Neural cell (in vitro differentiated cells): Measurements from ENCODE around the gene SNPH. TPM values are rescaled to one million over a fixed set of nuclear protein-coding genes. Genes with fewer than 3 reads are reported as not detected.

Experiments
- H2AFZ ChIP-seq: fragments of 200-600, 300-800 bp; sonication (generic), shearing (Covaris generic); 2 replicates; pipeline ENCODE4 v1.6.0; 2014; ENCODE audit warnings: low read depth, mild to moderate bottlenecking, antibody characterized with exemption, low read length, moderate library complexity
- H3F3A ChIP-seq: fragments of 200-600 bp; shearing (Covaris generic); 2 replicates; pipeline ENCODE4 v1.6.1; 2016; ENCODE audit warnings: mild to moderate bottlenecking, moderate library complexity, mixed read lengths, antibody characterized with exemption, low read length; ENCODE audit not compliant: insufficient read depth, poor library complexity, severe bottlenecking
- H3K27ac ChIP-seq: fragments of 200-600, 300-800 bp; sonication (generic), shearing (Covaris generic); 2 replicates; pipeline ENCODE4 v1.5.1; 2014; ENCODE audit warnings: mild to moderate bottlenecking, low read length, moderate library complexity
- H3K27me3 ChIP-seq: fragments of 300-800, 200-600 bp; sonication (generic), shearing (Covaris generic); 2 replicates; pipeline ENCODE4 v1.6.0; 2014; ENCODE audit warnings: mild to moderate bottlenecking, low read depth, low read length, moderate library complexity; ENCODE audit not compliant: insufficient read depth
- H3K36me3 ChIP-seq: fragments of 300-800, 200-600 bp; sonication (generic), shearing (Covaris generic); 2 replicates; pipeline ENCODE4 v1.5.1; 2014; ENCODE audit warnings: mild to moderate bottlenecking, antibody characterized with exemption, low read length, moderate library complexity; ENCODE audit not compliant: insufficient read depth
- H3K4me2 ChIP-seq: fragments of 300-800, 200-600 bp; sonication (generic), shearing (Covaris generic); 2 replicates; pipeline ENCODE4 v1.6.0; 2014; ENCODE audit warnings: mild to moderate bottlenecking, low read length
- H3K4me3 ChIP-seq: fragments of 300-800, 200-600 bp; sonication (generic), shearing (Covaris generic); 2 replicates; pipeline ENCODE4 v1.5.1; 2014; ENCODE audit warnings: mild to moderate bottlenecking, low read length, moderate library complexity
- H3K79me2 ChIP-seq: fragments of 200-600 bp; shearing (Covaris generic); replicated peaks from 2 replicates; pipeline ENCODE4 v1.6.0; 2014; ENCODE audit warnings: mild to moderate bottlenecking, low read length, moderate library complexity; ENCODE audit not compliant: insufficient read depth
- H3K9ac ChIP-seq: fragments of 300-800, 200-600 bp; sonication (generic), shearing (Covaris generic); 2 replicates; pipeline ENCODE4 v1.6.1; 2016; ENCODE audit warnings: mild to moderate bottlenecking, low read length, mixed read lengths
- H3K9me2 ChIP-seq: fragments of 200-600 bp; shearing (Covaris generic); 2 replicates; pipeline ENCODE4 v1.6.1; 2016; ENCODE audit warnings: mild to moderate bottlenecking, low read length, mixed read lengths; ENCODE audit not compliant: insufficient read depth
- H3K9me3 ChIP-seq: fragments of 200-600, 300-800 bp; sonication (generic), shearing (Covaris generic); 2 replicates; pipeline ENCODE4 v1.6.1; 2016; ENCODE audit warnings: mild to moderate bottlenecking, mixed run types, low read length, moderate library complexity, mixed read lengths
- H4K20me1 ChIP-seq: fragments of 200-600 bp; shearing (Covaris generic); 2 replicates; pipeline ENCODE4 v1.6.1; 2016; ENCODE audit warnings: mild to moderate bottlenecking, mixed run types; ENCODE audit not compliant: insufficient read depth
- EP300 ChIP-seq: fragments of 450-650 bp; conservative IDR thresholded peaks from 2 replicates; pipeline ENCODE4 v1.6.1; 2014; ENCODE audit warnings: antibody characterized with exemption, mild to moderate bottlenecking, moderate library complexity; ENCODE audit not compliant: poor library complexity, severe bottlenecking
- EZH2 ChIP-seq: fragments of 200-600, 300-800 bp; shearing (Covaris generic), sonication (generic); IDR thresholded peaks from 2 replicates; pipeline ENCODE4 v1.6.1; 2014; ENCODE audit warnings: antibody characterized with exemption, low read length, borderline replicate concordance, mild to moderate bottlenecking; ENCODE audit not compliant: insufficient read depth, poor library complexity, severe bottlenecking
- MXI1 ChIP-seq: fragments of 450-650 bp; conservative IDR thresholded peaks from 2 replicates; pipeline ENCODE4 v1.6.1; 2014; ENCODE audit warnings: antibody characterized with exemption, mild to moderate bottlenecking; ENCODE audit not compliant: poor library complexity, severe bottlenecking
- POLR2AphosphoS5 ChIP-seq: IDR thresholded peaks from 2 replicates; pipeline ENCODE4 v1.6.1; 2012
- RAD21 ChIP-seq: fragments of 450-650 bp; conservative IDR thresholded peaks from 2 replicates; pipeline ENCODE4 v1.6.1; 2014; ENCODE audit warnings: antibody characterized with exemption, mild to moderate bottlenecking, moderate library complexity
- SMC3 ChIP-seq: fragments of 450-650 bp; conservative IDR thresholded peaks from 2 replicates; pipeline ENCODE4 v1.6.1; 2014; ENCODE audit warnings: antibody characterized with exemption, mild to moderate bottlenecking, moderate library complexity; ENCODE audit not compliant: poor library complexity
- TAF1 ChIP-seq: IDR thresholded peaks from 2 replicates; pipeline ENCODE4 v1.6.1; 2012; ENCODE audit warnings: low read depth
- polyA plus RNA-seq: library from polyadenylated mRNA; depleted of rRNA; stranded (reverse); fragments of >200 nt; gene quantifications from 2 replicates; pipeline ENCODE4 v1.2.3, GENCODE V29; 2014
- TF ChIP-seq, protein P1 (sequence below): IDR thresholded peaks from 2 replicates; pipeline ENCODE4 v1.6.1; 2012; ENCODE audit warnings: borderline replicate concordance
- TF ChIP-seq, protein P2 (sequence below): fragments of 450-650 bp; IDR thresholded peaks from 2 replicates; pipeline ENCODE4 v1.5.1; 2014; ENCODE audit warnings: antibody characterized with exemption, mild to moderate bottlenecking, moderate library complexity; ENCODE audit not compliant: poor library complexity, severe bottlenecking

The SNPH gene
- polyA plus RNA-seq, 1 donor from 2014 or later, result 25.6 TPM

DNA sequence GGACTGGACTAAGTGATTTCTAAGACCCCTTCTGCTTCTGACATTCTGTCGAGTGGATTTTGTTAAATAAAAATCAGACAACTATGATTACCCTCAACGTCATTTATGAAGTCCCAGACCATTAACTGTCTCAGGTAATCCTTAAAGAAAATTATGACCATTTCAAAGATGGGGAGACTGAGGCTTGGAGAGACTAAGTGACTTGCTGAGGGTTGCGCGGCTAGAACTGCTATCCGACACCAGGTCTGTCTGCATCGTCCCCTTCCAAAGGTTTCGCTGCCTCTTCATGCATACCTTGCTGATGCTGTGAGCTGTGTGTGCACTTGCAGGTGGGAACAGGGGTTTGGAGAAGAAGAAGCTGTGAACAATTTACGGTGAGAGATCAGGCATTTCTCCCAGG lies 3.1 kb downstream of the SNPH start:
- Histone ChIP-seq H4K20me1 (no peaks in the 10 kb centered on the region), H3K9ac (no peak overlapping the region)

DNA sequence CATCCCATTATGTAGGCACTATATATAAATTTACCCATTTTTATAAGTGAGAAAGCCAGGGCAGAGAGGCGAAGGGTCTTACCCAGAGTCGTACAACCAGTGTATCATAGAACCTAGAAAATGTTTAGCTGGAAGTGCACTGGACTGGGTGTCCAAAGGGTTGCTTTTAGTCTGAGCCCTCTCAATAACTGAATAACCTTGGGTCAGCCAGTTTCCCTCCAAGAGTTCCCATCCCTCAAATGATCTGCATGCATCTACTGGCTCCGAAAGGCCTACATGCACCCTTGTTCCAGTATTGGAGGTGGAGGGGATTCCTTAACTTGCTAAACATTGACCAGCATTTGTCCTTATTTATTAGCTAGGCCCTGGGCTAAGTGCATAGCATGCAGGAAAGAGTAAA lies 3.8 kb downstream of the SNPH start:
- TF ChIP-seq MXI1 (no peak), EZH2 (no peak), POLR2AphosphoS5 (no peak)
- TF ChIP-seq, protein P1, sequence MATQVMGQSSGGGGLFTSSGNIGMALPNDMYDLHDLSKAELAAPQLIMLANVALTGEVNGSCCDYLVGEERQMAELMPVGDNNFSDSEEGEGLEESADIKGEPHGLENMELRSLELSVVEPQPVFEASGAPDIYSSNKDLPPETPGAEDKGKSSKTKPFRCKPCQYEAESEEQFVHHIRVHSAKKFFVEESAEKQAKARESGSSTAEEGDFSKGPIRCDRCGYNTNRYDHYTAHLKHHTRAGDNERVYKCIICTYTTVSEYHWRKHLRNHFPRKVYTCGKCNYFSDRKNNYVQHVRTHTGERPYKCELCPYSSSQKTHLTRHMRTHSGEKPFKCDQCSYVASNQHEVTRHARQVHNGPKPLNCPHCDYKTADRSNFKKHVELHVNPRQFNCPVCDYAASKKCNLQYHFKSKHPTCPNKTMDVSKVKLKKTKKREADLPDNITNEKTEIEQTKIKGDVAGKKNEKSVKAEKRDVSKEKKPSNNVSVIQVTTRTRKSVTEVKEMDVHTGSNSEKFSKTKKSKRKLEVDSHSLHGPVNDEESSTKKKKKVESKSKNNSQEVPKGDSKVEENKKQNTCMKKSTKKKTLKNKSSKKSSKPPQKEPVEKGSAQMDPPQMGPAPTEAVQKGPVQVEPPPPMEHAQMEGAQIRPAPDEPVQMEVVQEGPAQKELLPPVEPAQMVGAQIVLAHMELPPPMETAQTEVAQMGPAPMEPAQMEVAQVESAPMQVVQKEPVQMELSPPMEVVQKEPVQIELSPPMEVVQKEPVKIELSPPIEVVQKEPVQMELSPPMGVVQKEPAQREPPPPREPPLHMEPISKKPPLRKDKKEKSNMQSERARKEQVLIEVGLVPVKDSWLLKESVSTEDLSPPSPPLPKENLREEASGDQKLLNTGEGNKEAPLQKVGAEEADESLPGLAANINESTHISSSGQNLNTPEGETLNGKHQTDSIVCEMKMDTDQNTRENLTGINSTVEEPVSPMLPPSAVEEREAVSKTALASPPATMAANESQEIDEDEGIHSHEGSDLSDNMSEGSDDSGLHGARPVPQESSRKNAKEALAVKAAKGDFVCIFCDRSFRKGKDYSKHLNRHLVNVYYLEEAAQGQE, result no peak
- Histone ChIP-seq H4K20me1 (no peaks in the 10 kb centered on the region), H3K9ac (no peak overlapping the region), H3K9me2 (no peaks in the 10 kb centered on the region), H3K79me2 (no peaks in the 10 kb centered on the region), H3K27ac (no peak overlapping the region), H3K9me3 (no peaks in the 10 kb centered on the region), H3K36me3 (peaks cover 6% of the 10 kb centered on the region), H3K4me3 (no peak overlapping the region), H3K27me3 (no peaks in the 10 kb centered on the region), H2AFZ (no peak overlapping the region), H3K4me2 (no peak overlapping the region), H3F3A (no peaks in the 10 kb centered on the region)

More for the DNA sequence above, 3.1 kb downstream of the SNPH start:
- no peaks in the 10 kb centered on the region for H3K9me3 ChIP-seq
- peaks cover 6% of the 10 kb centered on the region for H3K36me3 ChIP-seq
- H3K9me2 ChIP-seq, result no peaks in the 10 kb centered on the region
- no peak overlapping the region for H3K4me3 ChIP-seq
- no peaks in the 10 kb centered on the region for H3K27me3 ChIP-seq
- TF ChIP-seq EZH2, result no peak
- no peak for TF ChIP-seq POLR2AphosphoS5
- TF ChIP-seq EP300, result no peak
- no peak for TF ChIP-seq MXI1
- TF ChIP-seq, protein P2, sequence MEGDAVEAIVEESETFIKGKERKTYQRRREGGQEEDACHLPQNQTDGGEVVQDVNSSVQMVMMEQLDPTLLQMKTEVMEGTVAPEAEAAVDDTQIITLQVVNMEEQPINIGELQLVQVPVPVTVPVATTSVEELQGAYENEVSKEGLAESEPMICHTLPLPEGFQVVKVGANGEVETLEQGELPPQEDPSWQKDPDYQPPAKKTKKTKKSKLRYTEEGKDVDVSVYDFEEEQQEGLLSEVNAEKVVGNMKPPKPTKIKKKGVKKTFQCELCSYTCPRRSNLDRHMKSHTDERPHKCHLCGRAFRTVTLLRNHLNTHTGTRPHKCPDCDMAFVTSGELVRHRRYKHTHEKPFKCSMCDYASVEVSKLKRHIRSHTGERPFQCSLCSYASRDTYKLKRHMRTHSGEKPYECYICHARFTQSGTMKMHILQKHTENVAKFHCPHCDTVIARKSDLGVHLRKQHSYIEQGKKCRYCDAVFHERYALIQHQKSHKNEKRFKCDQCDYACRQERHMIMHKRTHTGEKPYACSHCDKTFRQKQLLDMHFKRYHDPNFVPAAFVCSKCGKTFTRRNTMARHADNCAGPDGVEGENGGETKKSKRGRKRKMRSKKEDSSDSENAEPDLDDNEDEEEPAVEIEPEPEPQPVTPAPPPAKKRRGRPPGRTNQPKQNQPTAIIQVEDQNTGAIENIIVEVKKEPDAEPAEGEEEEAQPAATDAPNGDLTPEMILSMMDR, result no peak
- no peak for TF ChIP-seq SMC3
- TF ChIP-seq RAD21, result no peak
- TF ChIP-seq, protein P1, result no peak
- no peak for TF ChIP-seq TAF1
- H3K27ac ChIP-seq, result no peak overlapping the region
- no peaks in the 10 kb centered on the region for H3F3A ChIP-seq
- no peaks in the 10 kb centered on the region for H3K79me2 ChIP-seq
- no peak overlapping the region for H3K4me2 ChIP-seq
- H2AFZ ChIP-seq, result no peak overlapping the region
